WTC11 (cell line): ENCODE results near the gene CLSTN2. TPM values are rescaled to one million over a fixed set of nuclear protein-coding genes. Genes with fewer than 3 reads are reported as not detected.

ENCODE experiments used
- ATAC-seq: fragments of 200-7000 bp; cut with Tn5 transposase; 2 replicates; pipeline ENCODE4 v1.10.0; 2021; ENCODE audit warnings: mild to moderate bottlenecking, moderate library complexity
- CTCF ChIA-PET: fragments of 300-600 bp; sonication (Branson Sonifier 250); formaldehyde crosslinking; loops from one replicate; lab custom pipeline; 2021; ENCODE audit warnings: antibody characterized with exemption; lab: Charles Lee
- POLR2A ChIA-PET: fragments of 350-600 bp; sonication (Branson Sonifier 250); formaldehyde crosslinking; loops from one replicate; lab custom pipeline; 2021; ENCODE audit warnings: antibody characterized with exemption; lab: Charles Lee
- DNase-seq: peaks from one replicate; pipeline ENCODE4 v3.0.0; 2021; ENCODE audit warnings: low spot score
- H3K27ac Mint-ChIP-seq: 2 replicates; pipeline ENCODE4 v1.8.0; 2021; ENCODE audit warnings: mixed read lengths
- H3K27me3 Mint-ChIP-seq: 2 replicates; pipeline ENCODE4 v1.8.0; 2021; ENCODE audit warnings: low read depth, mild to moderate bottlenecking, moderate library complexity, mixed read lengths
- H3K36me3 Mint-ChIP-seq: 2 replicates; pipeline ENCODE4 v1.8.0; 2021; ENCODE audit warnings: mixed read lengths
- H3K4me1 Mint-ChIP-seq: 2 replicates; pipeline ENCODE4 v1.8.0; 2022; ENCODE audit warnings: mixed read lengths
- H3K4me3 Mint-ChIP-seq: 2 replicates; pipeline ENCODE4 v1.8.0; 2021; ENCODE audit warnings: mild to moderate bottlenecking, moderate library complexity, mixed read lengths
- H3K9me3 Mint-ChIP-seq: 2 replicates; pipeline ENCODE4 v1.8.0; 2021; ENCODE audit warnings: mixed read lengths
- ATF1 ChIP-seq: sonication (generic); formaldehyde crosslinking; IDR thresholded peaks from 2 replicates; pipeline ENCODE4 v1.8.1; 2023; ENCODE audit warnings: mild to moderate bottlenecking, moderate library complexity, missing genetic modification reagents
- CBFB ChIP-seq: sonication (generic); formaldehyde crosslinking; IDR thresholded peaks from 2 replicates; pipeline ENCODE4 v1.8.1; 2022; ENCODE audit warnings: mild to moderate bottlenecking, low read depth, missing genetic modification reagents
- CREB1 ChIP-seq: sonication (generic); formaldehyde crosslinking; IDR thresholded peaks from 2 replicates; pipeline ENCODE4 v1.8.0; 2023; ENCODE audit warnings: mild to moderate bottlenecking, missing genetic modification reagents
- HMGA2 ChIP-seq: fragments of 250-450 bp; sonication (Bioruptor Pico); IDR thresholded peaks from 2 replicates; pipeline ENCODE4 v1.4.0; 2021; ENCODE audit warnings: mild to moderate bottlenecking, moderate library complexity
- JUN ChIP-seq: sonication (generic); formaldehyde crosslinking; IDR thresholded peaks from 2 replicates; pipeline ENCODE4 v1.8.0; 2023; ENCODE audit warnings: mild to moderate bottlenecking, missing genetic modification reagents
- NR1H2 ChIP-seq: sonication (generic); formaldehyde crosslinking; IDR thresholded peaks from 2 replicates; pipeline ENCODE4 v1.9.0; 2021; ENCODE audit warnings: mild to moderate bottlenecking, moderate library complexity, missing genetic modification reagents
- NR2C2 ChIP-seq: sonication (generic); formaldehyde crosslinking; IDR thresholded peaks from 2 replicates; pipeline ENCODE4 v1.8.0; 2022; ENCODE audit warnings: mild to moderate bottlenecking, missing genetic modification reagents
- PRDM15 ChIP-seq: sonication (generic); formaldehyde crosslinking; IDR thresholded peaks from 2 replicates; pipeline ENCODE4 v1.8.0; 2022; ENCODE audit warnings: missing genetic modification reagents
- RORB ChIP-seq: fragments of 250-450 bp; sonication (Bioruptor Pico); IDR thresholded peaks from 2 replicates; pipeline ENCODE4 v1.9.0; 2021; ENCODE audit warnings: mild to moderate bottlenecking
- SMAD3 ChIP-seq: sonication (generic); formaldehyde crosslinking; IDR thresholded peaks from 2 replicates; pipeline ENCODE4 v1.8.0; 2022; ENCODE audit warnings: missing genetic modification reagents, mild to moderate bottlenecking, borderline replicate concordance
- SMAD4 ChIP-seq: sonication (generic); formaldehyde crosslinking; IDR thresholded peaks from 2 replicates; pipeline ENCODE4 v1.8.0; 2022; ENCODE audit warnings: mild to moderate bottlenecking, missing genetic modification reagents
- SP1 ChIP-seq: sonication (generic); formaldehyde crosslinking; conservative IDR thresholded peaks from 2 replicates; pipeline ENCODE4 v1.8.1; 2022; ENCODE audit warnings: missing genetic modification reagents
- USF1 ChIP-seq: sonication (generic); formaldehyde crosslinking; IDR thresholded peaks from 2 replicates; pipeline ENCODE4 v1.8.0; 2022; ENCODE audit warnings: mild to moderate bottlenecking, missing genetic modification reagents
- ZMAT4 ChIP-seq: fragments of 250-450 bp; sonication (Bioruptor Pico); IDR thresholded peaks from 2 replicates; pipeline ENCODE4 v1.9.0; 2021; ENCODE audit warnings: mild to moderate bottlenecking
- ZNF121 ChIP-seq: sonication (generic); formaldehyde crosslinking; IDR thresholded peaks from 2 replicates; pipeline ENCODE4 v1.8.0; 2023; ENCODE audit warnings: missing genetic modification reagents
- ZNF138 ChIP-seq: sonication (generic); formaldehyde crosslinking; conservative IDR thresholded peaks from 2 replicates; pipeline ENCODE4 v1.8.1; 2022; ENCODE audit warnings: mild to moderate bottlenecking, moderate library complexity, missing genetic modification reagents
- ZNF281 ChIP-seq: sonication (generic); formaldehyde crosslinking; IDR thresholded peaks from 2 replicates; pipeline ENCODE4 v1.8.0; 2023; ENCODE audit warnings: mild to moderate bottlenecking, missing genetic modification reagents
- ZNF396 ChIP-seq: fragments of 250-450 bp; sonication (Bioruptor Pico); IDR thresholded peaks from 2 replicates; pipeline ENCODE4 v1.8.0; 2021; ENCODE audit warnings: mild to moderate bottlenecking, moderate library complexity, borderline replicate concordance
- ZNF532 ChIP-seq: fragments of 250-450 bp; sonication (Bioruptor Pico); IDR thresholded peaks from 2 replicates; pipeline ENCODE4 v1.9.0; 2021; ENCODE audit warnings: mild to moderate bottlenecking, borderline replicate concordance
- total RNA-seq: library from RNA; stranded (reverse); gene quantifications from 3 replicates; pipeline ENCODE4 v1.2.3, GENCODE V29; 2021

Gene CLSTN2
- total RNA-seq, 1 experiment from 2014 or later = 0.35 TPM

GRCh38 chr3:140308535-140308934 is 373.6 kb downstream of the CLSTN2 start:
- peaks cover 10% of the 10 kb centered on the region for H3K36me3 Mint-ChIP-seq
- POLR2A ChIA-PET = no interaction called here
- ATAC-seq = no peak
- H3K4me3 Mint-ChIP-seq = no peak overlapping the region
- no peak for TF ChIP-seq ZNF121 (CRISPR knock-in tag)
- TF ChIP-seq SMAD3 (CRISPR knock-in tag) = no peak
- TF ChIP-seq, all 79 proteins: peak for 0
- CTCF ChIA-PET = interaction anchor here (0.5 kb wide), 1 partner anchor 1561 kb away, joined by 3 read pairs; no protein-coding TSS in a partner anchor
- Mint-ChIP-seq H3K9me3 (peaks cover 10% of the 10 kb centered on the region), H3K27ac (no peak overlapping the region), H3K27me3 (no peaks in the 10 kb centered on the region; the same call in 1 of the 2 replicates), H3K4me1 (peaks cover 15% of the 10 kb centered on the region)
- no peak for DNase-seq

GRCh38 chr3:140311428-140311827 is 376.4 kb downstream of the CLSTN2 start:
- DNase-seq (no peak), ATAC-seq (no peak)
- H3K4me1 Mint-ChIP-seq = peaks cover 21% of the 10 kb centered on the region
- no peak overlapping the region for H3K27ac Mint-ChIP-seq
- ChIA-PET CTCF (no interaction called here), POLR2A (no interaction called here)
- peaks cover 10% of the 10 kb centered on the region for H3K9me3 Mint-ChIP-seq
- H3K27me3 Mint-ChIP-seq = no peaks in the 10 kb centered on the region; the same call in 1 of the 2 replicates
- TF ChIP-seq CREB1 (CRISPR knock-in tag) (no peak), NR2C2 (CRISPR knock-in tag) (no peak), CBFB (CRISPR knock-in tag) (no peak), USF1 (CRISPR knock-in tag) (no peak), HMGA2 (CRISPR knock-in tag) (no peak), ZNF138 (CRISPR knock-in tag) (no peak), JUN (CRISPR knock-in tag) (no peak), PRDM15 (CRISPR knock-in tag) (no peak), SP1 (CRISPR knock-in tag) (no peak), RORB (no peak)
- TF ChIP-seq, all 79 proteins: peak for 0
- H3K36me3 Mint-ChIP-seq = peaks cover 10% of the 10 kb centered on the region
- H3K4me3 Mint-ChIP-seq = no peak overlapping the region

GRCh38 chr3:140315955-140316354 is 381.0 kb downstream of the CLSTN2 start:
- DNase-seq = no peak
- ATAC-seq = peak; percentile 43; the same call in 1 of the 2 replicates
- Mint-ChIP-seq H3K27me3 (no peaks in the 10 kb centered on the region), H3K9me3 (no peaks in the 10 kb centered on the region), H3K4me3 (no peak overlapping the region), H3K27ac (no peak overlapping the region), H3K36me3 (no peaks in the 10 kb centered on the region), H3K4me1 (peaks cover 17% of the 10 kb centered on the region)
- POLR2A ChIA-PET = no interaction called here
- TF ChIP-seq ZNF396 (no peak), ATF1 (CRISPR knock-in tag) (no peak)
- CTCF ChIA-PET = no interaction called here

- ChIA-PET CTCF (no interaction called here), POLR2A (no interaction called here)
- ATAC-seq (no peak), DNase-seq (no peak)
- Mint-ChIP-seq H3K27me3 (no peaks in the 10 kb centered on the region), H3K4me3 (no peak overlapping the region), H3K4me1 (peaks cover 17% of the 10 kb centered on the region), H3K9me3 (no peaks in the 10 kb centered on the region), H3K27ac (no peak overlapping the region), H3K36me3 (no peaks in the 10 kb centered on the region)
- TF ChIP-seq ZNF281 (CRISPR knock-in tag) (no peak), SMAD4 (CRISPR knock-in tag) (no peak), NR1H2 (CRISPR knock-in tag) (no peak), ZMAT4 (CRISPR knock-in tag) (no peak), ZNF532 (no peak), SMAD3 (CRISPR knock-in tag) (no peak)
These were observed 381.5 kb downstream of the CLSTN2 start for GRCh38 chr3:140316466-140316865.
